GM23338 (cell line): ENCODE data around the gene RAB3GAP1. TPM values are rescaled to one million over a fixed set of nuclear protein-coding genes. Genes with fewer than 3 reads are reported as not detected.
"Not testable (repeated sequence)": the region's sequence is repeated elsewhere in the genome, so short reads cannot be mapped to it uniquely, and the experiment has no call there.

Source experiments
- ATAC-seq: fragments of 200-7000 bp; cut with Tn5 transposase; 3 replicates; pipeline ENCODE4 v1.9.1; 2020
- DNase-seq: peaks from one replicate; pipeline ENCODE4 v3.0.0-alpha.2; 2015; ENCODE audit warnings: low spot score
- H2AFZ ChIP-seq: fragments of 200-600 bp; sonication (generic); 2 replicates; pipeline ENCODE4 v1.8.0; 2016; ENCODE audit warnings: antibody characterized with exemption, mild to moderate bottlenecking, moderate library complexity
- H3F3A ChIP-seq: fragments of 200-600 bp; sonication (generic); replicated peaks from 2 replicates; pipeline ENCODE4 v1.8.0; 2017; ENCODE audit warnings: antibody characterized with exemption, mixed run types, low read depth
- H3K27ac ChIP-seq: fragments of 200-600 bp; sonication (generic); 2 replicates; pipeline ENCODE4 v1.6.1; 2016; ENCODE audit warnings: low read depth
- H3K27me3 ChIP-seq: fragments of 200-600 bp; sonication (generic); 2 replicates; pipeline ENCODE4 v1.8.0; 2016; ENCODE audit warnings: mild to moderate bottlenecking, mixed run types, moderate library complexity; ENCODE audit not compliant: insufficient read depth
- H3K36me3 ChIP-seq: fragments of 200-600 bp; sonication (generic); 2 replicates; pipeline ENCODE4 v1.8.0; 2016; ENCODE audit warnings: mild to moderate bottlenecking; ENCODE audit not compliant: insufficient read depth
- H3K4me1 ChIP-seq: fragments of 200-600 bp; sonication (generic); 2 replicates; pipeline ENCODE4 v1.8.0; 2016; ENCODE audit warnings: mild to moderate bottlenecking, moderate library complexity; ENCODE audit not compliant: insufficient read depth
- H3K4me2 ChIP-seq: fragments of 200-600 bp; sonication (generic); 2 replicates; pipeline ENCODE4 v1.7.1; 2017; ENCODE audit warnings: mixed run types
- H3K4me3 ChIP-seq: fragments of 200-600 bp; sonication (generic); 2 replicates; pipeline ENCODE4 v1.6.1; 2016; ENCODE audit warnings: mixed run types
- H3K79me2 ChIP-seq: fragments of 200-600 bp; sonication (generic); replicated peaks from 2 replicates; pipeline ENCODE4 v1.8.0; 2017; ENCODE audit warnings: mild to moderate bottlenecking; ENCODE audit not compliant: insufficient read depth
- H3K9me2 ChIP-seq: fragments of 200-600 bp; sonication (generic); 2 replicates; pipeline ENCODE4 v1.8.0; 2017; ENCODE audit not compliant: insufficient read depth
- H4K20me1 ChIP-seq: fragments of 200-600 bp; sonication (generic); replicated peaks from 2 replicates; pipeline ENCODE4 v1.8.0; 2017; ENCODE audit warnings: mild to moderate bottlenecking; ENCODE audit not compliant: insufficient read depth
- H3K27ac Mint-ChIP-seq: 2 replicates; pipeline ENCODE4 v1.8.0; 2020; ENCODE audit warnings: inconsistent platforms, mild to moderate bottlenecking, moderate library complexity, mixed read lengths
- H3K27me3 Mint-ChIP-seq: 3 replicates; pipeline ENCODE4 v1.8.0; 2022; ENCODE audit warnings: low read depth, mild to moderate bottlenecking, moderate library complexity, mixed read lengths, inconsistent platforms; ENCODE audit not compliant: insufficient read depth, poor library complexity
- H3K36me3 Mint-ChIP-seq: 3 replicates; pipeline ENCODE4 v1.8.0; 2021; ENCODE audit warnings: low read depth, mild to moderate bottlenecking, inconsistent platforms, moderate library complexity, mixed read lengths
- H3K4me1 Mint-ChIP-seq: 3 replicates; pipeline ENCODE4 v1.8.0; 2020; ENCODE audit warnings: mild to moderate bottlenecking, inconsistent platforms, mixed read lengths
- H3K4me3 Mint-ChIP-seq: 3 replicates; pipeline ENCODE4 v1.8.0; 2021; ENCODE audit warnings: moderate library complexity, mild to moderate bottlenecking, inconsistent platforms, mixed read lengths
- H3K9me3 Mint-ChIP-seq: 3 replicates; pipeline ENCODE4 v1.8.0; 2020; ENCODE audit warnings: moderate library complexity, mild to moderate bottlenecking, inconsistent platforms, mixed read lengths
- CREB1 ChIP-seq: fragments of 250-450 bp; sonication (Bioruptor Pico); IDR thresholded peaks from 2 replicates; pipeline ENCODE4 v1.5.0; 2020; ENCODE audit warnings: low read depth, mild to moderate bottlenecking, moderate library complexity
- EZH2 ChIP-seq: fragments of 200-600 bp; sonication (generic); IDR thresholded peaks from one replicate; pipeline ENCODE4 v1.8.0; 2017; ENCODE audit warnings: antibody characterized with exemption, mild to moderate bottlenecking, low read depth; ENCODE audit not compliant: unreplicated experiment
- EZH2phosphoT487 ChIP-seq: fragments of 200-600 bp; sonication (generic); IDR thresholded peaks from one replicate; pipeline ENCODE4 v1.8.1; 2018; ENCODE audit warnings: antibody characterized with exemption; ENCODE audit not compliant: unreplicated experiment
- JUNB ChIP-seq: IDR thresholded peaks from one replicate; pipeline ENCODE4 v1.6.1; 2016; ENCODE audit warnings: antibody characterized with exemption; ENCODE audit not compliant: unreplicated experiment
- NANOG ChIP-seq: IDR thresholded peaks from 2 replicates; pipeline ENCODE4 v1.6.1; 2016; ENCODE audit warnings: antibody characterized with exemption, borderline replicate concordance
- POLR2AphosphoS5 ChIP-seq: IDR thresholded peaks from 2 replicates; pipeline ENCODE4 v1.6.1; 2016; ENCODE audit warnings: antibody characterized with exemption, low read depth
- STAT1 ChIP-seq: IDR thresholded peaks from one replicate; pipeline ENCODE4 v1.6.1; 2016; ENCODE audit warnings: antibody characterized with exemption; ENCODE audit not compliant: unreplicated experiment
- ZNF331 ChIP-seq: fragments of 250-450 bp; sonication (Bioruptor Pico); IDR thresholded peaks from 2 replicates; pipeline ENCODE4 v1.5.0; 2020; ENCODE audit warnings: low read depth, mild to moderate bottlenecking, moderate library complexity
- ZNF462 ChIP-seq: fragments of 250-450 bp; sonication (Bioruptor Pico); IDR thresholded peaks from 2 replicates; pipeline ENCODE4 v1.5.0; 2020; ENCODE audit warnings: mild to moderate bottlenecking, moderate library complexity
- polyA plus RNA-seq: library from polyadenylated mRNA; unstranded; fragments of >200 nt; fragmentation: Nextera tagmentation; extraction: Ambion mirVana; gene quantifications from 2 replicates; pipeline ENCODE4 v1.2.1, GENCODE V29; 2016
- total RNA-seq: library from RNA; depleted of rRNA; stranded (reverse); fragments of >200 nt; shearing (Covaris generic); gene quantifications from 2 replicates; pipeline ENCODE4 v1.2.3, GENCODE V29; 2014

Gene RAB3GAP1
- total and polyA plus RNA-seq, 2 experiments from 2014 or later: 22.5 to 40.4 TPM

GRCh38 chr2:135089597-135089996, 37.5 kb downstream of the RAB3GAP1 start:
- not testable (repeated sequence) for ATAC-seq, H3K4me3 Mint-ChIP-seq, H3K27me3 ChIP-seq

GRCh38 chr2:135091681-135092080, 39.6 kb downstream of the RAB3GAP1 start:
- H3K27ac Mint-ChIP-seq: no peak overlapping the region
- no peaks in the 10 kb centered on the region for H3K36me3 ChIP-seq
- no peaks in the 10 kb centered on the region for H4K20me1 ChIP-seq
- no peaks in the 10 kb centered on the region for H3F3A ChIP-seq
- H3K36me3 Mint-ChIP-seq: peaks cover 17% of the 10 kb centered on the region
- H3K4me1 Mint-ChIP-seq: no peaks in the 10 kb centered on the region
- TF ChIP-seq JUNB: no peak
- TF ChIP-seq STAT1: no peak
- no peak for TF ChIP-seq NANOG
- TF ChIP-seq CREB1 (CRISPR knock-in tag): no peak
- TF ChIP-seq EZH2: no peak
- TF ChIP-seq POLR2AphosphoS5: no peak
- no peaks in the 10 kb centered on the region; the same call in 2 of the 3 replicates for H3K9me3 Mint-ChIP-seq
- H3K27ac ChIP-seq: no peak overlapping the region
- no peaks in the 10 kb centered on the region for H3K4me1 ChIP-seq
- H3K27me3 Mint-ChIP-seq: no peaks in the 10 kb centered on the region
- H3K4me3 ChIP-seq: no peak overlapping the region
- H3K79me2 ChIP-seq: peaks cover 28% of the 10 kb centered on the region
- ATAC-seq: no peak
- no peak overlapping the region for H3K4me3 Mint-ChIP-seq
- H3K9me2 ChIP-seq: no peaks in the 10 kb centered on the region
- H2AFZ ChIP-seq: no peak overlapping the region
- H3K4me2 ChIP-seq: no peak overlapping the region
- H3K27me3 ChIP-seq: no peaks in the 10 kb centered on the region
- no peak for DNase-seq

More at GRCh38 chr2:135089597-135089996, 37.5 kb downstream of the RAB3GAP1 start:
- peaks cover 40% of the 10 kb centered on the region for H3K79me2 ChIP-seq
- H3K27ac Mint-ChIP-seq, H4K20me1 ChIP-seq, H3K4me3 ChIP-seq, H3F3A ChIP-seq, H3K4me1 ChIP-seq, H2AFZ ChIP-seq, DNase-seq, H3K27ac ChIP-seq, H3K4me2 ChIP-seq, H3K4me1 Mint-ChIP-seq, H3K36me3 ChIP-seq, H3K9me3 Mint-ChIP-seq, H3K9me2 ChIP-seq, H3K27me3 Mint-ChIP-seq: not testable (repeated sequence)
- peaks cover 14% of the 10 kb centered on the region for H3K36me3 Mint-ChIP-seq

GRCh38 chr2:135093193-135093592, 41.1 kb downstream of the RAB3GAP1 start:
- Histone ChIP-seq H3K36me3 (no peaks in the 10 kb centered on the region), H2AFZ (no peak overlapping the region), H3K4me2 (no peak overlapping the region), H3K4me1 (no peaks in the 10 kb centered on the region), H3K27ac (no peak overlapping the region), H3F3A (no peaks in the 10 kb centered on the region), H3K79me2 (peaks cover 18% of the 10 kb centered on the region), H3K27me3 (no peaks in the 10 kb centered on the region), H3K9me2 (no peaks in the 10 kb centered on the region), H4K20me1 (no peaks in the 10 kb centered on the region), H3K4me3 (no peak overlapping the region)
- Mint-ChIP-seq H3K4me3 (no peak overlapping the region), H3K9me3 (no peaks in the 10 kb centered on the region; the same call in 2 of the 3 replicates), H3K4me1 (no peaks in the 10 kb centered on the region), H3K27me3 (no peaks in the 10 kb centered on the region), H3K36me3 (peaks cover 17% of the 10 kb centered on the region), H3K27ac (no peak overlapping the region)
- TF ChIP-seq CREB1 (CRISPR knock-in tag): no peak
- TF ChIP-seq ZNF462 (CRISPR knock-in tag): no peak
- no peak for TF ChIP-seq EZH2
- TF ChIP-seq EZH2phosphoT487: no peak
- TF ChIP-seq ZNF331: no peak
- TF ChIP-seq NANOG: no peak
- DNase-seq (no peak), ATAC-seq (no peak)
